ENCODE data around the gene HMOX1.

DNA sequence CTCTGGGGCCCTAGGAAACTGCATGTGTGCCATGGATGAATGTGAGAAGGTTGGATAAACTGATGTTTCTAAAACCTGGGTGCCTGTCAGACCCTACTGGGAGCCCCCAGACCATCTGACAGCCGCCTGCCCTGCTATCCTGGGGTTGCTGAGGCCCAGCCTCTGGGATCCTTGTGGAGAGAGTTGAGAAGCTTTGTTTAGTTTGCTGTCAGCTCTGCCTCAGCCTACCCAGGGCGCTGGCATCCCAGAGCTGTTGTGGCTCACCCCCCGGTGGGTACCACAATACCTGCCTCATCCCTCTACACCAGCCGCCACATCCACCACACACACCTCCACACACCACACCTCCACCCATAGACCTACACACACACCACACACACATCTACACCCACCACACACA lies 38.5 kb upstream of the HMOX1 start:
- TF ChIP-seq CTCF (IDR thresholded peaks at IDR 0.05) = no peak
- no peak for TF ChIP-seq POLR2A (IDR thresholded peaks at IDR 0.05)
